NOMO-1 treated with dmso at 0.1 percent for 144 hours (cell line): ENCODE results near the gene RASGRP3.
A peak's percentile ranks its signal among the peaks of the same experiment; 100 is the strongest.

Experiments used
- DNase-seq: peaks from one replicate; lab custom pipeline; 2025; ENCODE audit not compliant: unreplicated experiment; lab: John Stamatoyannopoulos, UW

The RASGRP3 gene

DNA sequence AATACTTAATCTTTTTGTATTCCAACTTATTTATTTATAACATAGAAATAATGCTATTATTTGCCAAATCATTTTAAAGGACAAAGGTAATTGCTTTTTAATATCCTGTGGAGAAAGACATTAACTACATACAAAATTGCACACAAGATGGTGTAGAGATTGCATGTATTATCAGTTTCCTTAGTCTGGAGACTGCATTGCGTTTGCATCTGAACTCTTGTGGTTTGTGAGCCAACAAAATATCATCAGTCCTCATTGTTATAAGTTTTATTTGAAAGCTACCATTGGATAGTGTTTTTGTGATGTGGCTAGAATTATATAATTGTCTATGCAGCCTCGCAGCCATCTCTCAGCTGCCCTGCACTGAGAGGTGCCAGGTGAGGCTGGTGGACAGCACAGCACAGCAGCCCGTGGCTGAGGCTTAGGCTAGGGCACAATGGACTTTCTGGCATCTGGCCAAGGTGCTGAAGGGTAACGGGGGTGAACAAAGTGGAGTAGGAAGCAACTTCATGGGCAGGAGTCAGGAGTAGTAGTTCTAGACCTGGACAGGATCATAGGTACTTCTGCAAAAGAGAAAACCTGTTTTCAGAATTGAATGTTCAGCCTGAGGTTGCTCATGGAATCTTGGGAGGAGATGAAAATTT lies 15.1 kb downstream of the RASGRP3 start:
- DNase-seq, result no peak

- DNase-seq, result no peak
These were observed 16.1 kb downstream of the RASGRP3 start for GRCh38 chr2:33492399-33493134.

- DNase-seq, result no peak
These were observed 17.8 kb downstream of the RASGRP3 start for GRCh38 chr2:33494155-33494779.

- DNase-seq, result no peak
These were observed 18.6 kb downstream of the RASGRP3 start for GRCh38 chr2:33494877-33495641.

DNA sequence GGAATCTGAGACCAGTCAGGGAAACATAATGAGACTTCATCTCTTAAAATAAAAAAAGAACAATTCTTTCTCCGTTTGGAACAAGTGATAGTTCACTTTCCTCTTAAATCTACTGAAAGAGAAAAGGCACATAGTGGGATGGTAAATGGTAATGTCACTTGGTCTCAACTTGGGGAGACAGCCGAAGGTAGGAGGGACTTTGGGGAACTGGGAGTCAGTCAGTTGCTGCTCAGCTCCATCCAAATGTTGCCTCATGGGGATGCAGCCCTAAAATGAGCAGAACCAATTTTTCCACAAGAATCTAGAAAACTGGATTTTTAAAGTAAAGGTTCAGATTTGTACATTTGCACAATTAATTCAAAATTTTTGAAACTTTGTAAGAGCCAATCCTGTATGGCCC lies 19.2 kb downstream of the RASGRP3 start:
- DNase-seq, result no peak

- DNase-seq, result no peak
These were observed 19.7 kb downstream of the RASGRP3 start for GRCh38 chr2:33496150-33496549.

DNA sequence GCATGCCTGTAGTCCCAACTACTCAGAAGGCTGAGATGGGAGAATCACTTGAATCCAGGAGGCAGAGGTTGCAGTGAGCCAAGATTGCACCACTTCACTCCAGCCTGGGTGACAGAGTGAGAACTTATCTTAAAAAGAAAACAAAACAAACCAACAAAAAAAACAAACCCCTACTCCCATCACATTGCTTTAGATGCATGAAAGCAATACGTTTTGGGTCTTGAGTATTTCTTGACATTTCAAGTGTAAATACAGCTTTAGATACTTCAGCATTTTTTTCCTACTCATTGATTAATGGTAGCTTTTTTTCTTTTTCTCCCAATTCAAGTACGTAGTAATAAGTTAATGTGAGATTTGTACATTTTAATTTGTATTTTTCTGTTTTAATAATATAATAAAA lies 20.3 kb downstream of the RASGRP3 start:
- no peak for DNase-seq

GRCh38 chr2:33497221-33497650 lies 20.8 kb downstream of the RASGRP3 start:
- peak; percentile 71 for DNase-seq

DNA sequence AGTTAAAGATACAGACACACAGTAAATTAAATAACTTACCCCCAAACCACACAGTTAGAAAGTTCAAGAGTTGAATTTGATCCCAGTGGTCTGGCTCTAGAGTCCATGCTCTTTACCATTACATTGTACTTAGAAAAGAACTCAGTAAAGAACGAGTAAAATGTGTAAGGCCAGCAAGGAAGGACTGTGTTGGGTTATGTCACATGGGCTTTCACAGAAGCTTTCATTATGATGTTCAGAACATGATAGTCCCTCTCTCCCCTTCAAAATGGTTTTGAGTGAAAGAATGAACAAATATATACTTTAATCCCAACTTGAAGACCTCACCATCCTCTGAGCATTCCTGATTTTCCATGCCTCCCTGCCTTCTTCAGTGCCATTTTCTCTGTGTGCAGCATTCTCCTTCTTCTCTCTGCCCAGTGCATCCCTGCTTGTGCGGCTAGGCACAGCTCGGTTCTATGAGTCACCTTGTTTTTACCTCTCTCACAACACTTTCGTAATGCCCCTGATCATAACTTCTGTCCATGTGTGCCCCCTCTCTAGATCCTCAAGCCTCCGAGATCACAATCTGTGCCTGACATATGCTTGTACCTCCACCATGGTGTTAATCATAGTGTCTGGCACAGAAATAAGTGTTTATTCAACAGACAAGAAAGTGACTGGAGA lies 22.0 kb downstream of the RASGRP3 start:
- DNase-seq, result peak; percentile 26

DNA sequence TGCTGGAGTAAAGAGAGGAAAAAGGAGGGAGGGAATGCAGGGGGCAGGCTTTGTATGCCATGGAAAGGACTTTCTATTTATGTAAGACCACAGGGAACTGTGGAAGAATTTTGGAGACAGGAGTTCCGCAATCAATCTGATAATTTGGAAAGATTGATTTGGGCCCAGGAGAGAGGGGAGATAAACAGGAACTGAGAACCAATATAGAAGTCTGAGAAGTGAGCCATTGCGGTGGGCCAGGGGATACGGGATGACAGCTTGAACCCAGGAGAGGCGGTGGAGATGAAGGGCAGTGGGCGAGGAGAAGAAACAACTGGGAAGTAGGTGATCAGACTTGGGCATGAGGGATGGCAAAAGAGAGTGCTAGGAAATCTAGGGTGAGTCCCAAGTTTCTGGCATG lies 23.7 kb downstream of the RASGRP3 start:
- no peak for DNase-seq

GRCh38 chr2:33502025-33502424 lies 25.6 kb downstream of the RASGRP3 start:
- DNase-seq, result peak; percentile 46

GRCh38 chr2:33503002-33503401 lies 26.6 kb downstream of the RASGRP3 start:
- peak; percentile 31 for DNase-seq

GRCh38 chr2:33505966-33506365 lies 29.5 kb downstream of the RASGRP3 start:
- no peak for DNase-seq

- DNase-seq, result no peak
These were observed 33.6 kb downstream of the RASGRP3 start for GRCh38 chr2:33509908-33510585.

DNA sequence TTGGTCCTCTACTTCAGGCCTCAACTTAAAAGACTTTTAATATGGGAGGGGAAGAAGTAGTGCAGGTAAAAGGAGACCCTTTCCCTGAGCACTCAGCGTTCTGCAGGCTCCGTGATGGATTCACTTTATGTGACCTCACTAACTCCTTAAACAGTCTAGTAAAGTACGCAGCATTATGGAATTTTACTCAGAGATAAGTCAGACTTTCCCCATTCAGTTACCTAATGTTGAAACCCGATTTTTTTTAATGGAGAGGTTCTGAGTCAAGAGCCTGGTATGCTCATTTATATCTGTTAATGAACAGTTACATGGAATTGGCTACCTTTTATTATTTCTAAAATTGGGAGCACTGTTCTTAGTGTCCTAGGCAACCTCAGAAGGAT lies 34.1 kb downstream of the RASGRP3 start:
- no peak for DNase-seq

DNA sequence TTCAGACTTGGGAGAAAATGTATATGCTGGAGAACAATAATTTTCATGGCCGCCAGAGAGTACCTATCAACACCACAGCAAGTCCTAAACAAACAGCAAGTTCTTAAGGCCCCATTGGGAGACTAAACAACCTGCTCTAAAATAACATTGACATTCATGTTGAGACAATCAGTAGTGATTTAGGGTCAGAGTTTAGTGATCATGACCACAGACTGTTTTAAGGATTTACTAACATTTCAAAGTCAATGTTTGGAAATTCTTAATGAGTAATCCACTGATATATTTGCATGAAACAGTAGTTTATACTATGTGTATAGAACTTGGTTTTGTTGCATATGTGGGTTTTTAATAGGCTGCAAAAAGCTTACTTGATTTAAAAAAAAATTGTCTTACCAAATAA lies 34.7 kb downstream of the RASGRP3 start:
- no peak for DNase-seq

DNA sequence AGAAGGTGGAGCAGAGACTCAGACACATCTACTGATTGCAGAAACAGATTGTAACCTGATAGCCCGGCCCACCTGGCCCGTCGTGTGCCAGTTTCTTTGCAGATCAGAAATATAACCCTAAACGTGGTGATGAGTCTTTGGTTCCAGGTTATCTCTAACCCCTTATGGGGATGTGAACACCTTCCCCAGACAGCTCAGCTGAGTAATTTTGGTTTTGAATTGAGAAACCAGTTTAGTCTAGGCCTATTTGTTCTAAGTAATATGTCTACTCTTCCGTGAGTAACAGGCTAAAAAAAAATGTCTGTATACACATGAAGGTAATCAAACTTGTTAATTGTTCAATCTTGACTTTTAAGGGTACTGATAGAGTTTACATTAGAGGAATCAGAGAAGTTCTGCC lies 35.7 kb downstream of the RASGRP3 start:
- DNase-seq, result no peak

DNA sequence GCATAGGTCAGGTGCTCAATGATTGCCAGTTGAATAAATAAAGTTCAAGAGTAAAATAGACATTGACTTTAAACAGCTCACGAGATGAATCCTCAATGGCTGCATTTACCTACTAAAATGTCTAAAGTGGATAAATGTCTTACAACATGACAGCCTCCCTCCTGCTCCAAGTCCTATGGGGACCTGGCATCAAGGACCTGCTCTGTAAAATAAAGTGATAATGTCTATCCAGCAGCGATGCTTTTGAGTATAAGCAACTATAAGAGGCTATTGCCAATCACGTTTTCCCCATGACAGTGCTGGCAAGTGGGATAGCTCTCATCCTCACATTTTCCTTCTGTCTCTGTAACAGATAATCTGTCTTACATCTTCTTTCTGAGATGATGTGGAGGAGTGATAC lies 37.0 kb downstream of the RASGRP3 start:
- no peak for DNase-seq

GRCh38 chr2:33516456-33516995 lies 40.1 kb downstream of the RASGRP3 start:
- DNase-seq, result no peak

GRCh38 chr2:33518200-33518599 lies 41.8 kb downstream of the RASGRP3 start:
- DNase-seq, result no peak
